ENCODE data around the gene ARL6.

Gene ARL6

DNA sequence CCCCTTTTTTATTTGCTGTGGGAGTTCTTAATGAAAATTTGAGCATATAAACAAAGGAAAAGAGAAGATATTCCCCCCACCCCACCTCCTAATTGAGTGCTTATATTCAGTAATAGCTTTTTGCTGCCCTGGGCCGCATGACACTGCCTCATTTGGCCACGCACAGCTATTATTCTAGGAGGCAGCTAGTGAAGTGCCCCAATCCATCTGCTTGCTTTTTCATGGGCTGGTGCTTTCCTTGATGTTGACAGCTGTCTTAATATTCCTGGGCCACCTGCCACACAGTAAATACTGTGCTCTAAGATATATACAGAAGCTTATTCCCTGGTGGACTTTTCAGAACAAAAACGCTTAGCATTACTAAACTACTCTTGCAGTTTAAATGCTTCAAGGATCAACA lies 53.4 kb downstream of the ARL6 start:
- no peak overlapping the region for H3K4me3 ChIP-seq (ENCODE audit: low read depth, low read length)
- in situ Hi-C loops (cut with HindIII; ENCODE audit: low sequenced_read_pairs) = no loop called here
- DNase-seq (ENCODE audit: low read depth) = no peak
- TF ChIP-seq, protein P1, sequence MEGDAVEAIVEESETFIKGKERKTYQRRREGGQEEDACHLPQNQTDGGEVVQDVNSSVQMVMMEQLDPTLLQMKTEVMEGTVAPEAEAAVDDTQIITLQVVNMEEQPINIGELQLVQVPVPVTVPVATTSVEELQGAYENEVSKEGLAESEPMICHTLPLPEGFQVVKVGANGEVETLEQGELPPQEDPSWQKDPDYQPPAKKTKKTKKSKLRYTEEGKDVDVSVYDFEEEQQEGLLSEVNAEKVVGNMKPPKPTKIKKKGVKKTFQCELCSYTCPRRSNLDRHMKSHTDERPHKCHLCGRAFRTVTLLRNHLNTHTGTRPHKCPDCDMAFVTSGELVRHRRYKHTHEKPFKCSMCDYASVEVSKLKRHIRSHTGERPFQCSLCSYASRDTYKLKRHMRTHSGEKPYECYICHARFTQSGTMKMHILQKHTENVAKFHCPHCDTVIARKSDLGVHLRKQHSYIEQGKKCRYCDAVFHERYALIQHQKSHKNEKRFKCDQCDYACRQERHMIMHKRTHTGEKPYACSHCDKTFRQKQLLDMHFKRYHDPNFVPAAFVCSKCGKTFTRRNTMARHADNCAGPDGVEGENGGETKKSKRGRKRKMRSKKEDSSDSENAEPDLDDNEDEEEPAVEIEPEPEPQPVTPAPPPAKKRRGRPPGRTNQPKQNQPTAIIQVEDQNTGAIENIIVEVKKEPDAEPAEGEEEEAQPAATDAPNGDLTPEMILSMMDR (IDR thresholded peaks at IDR 0.05; ENCODE audit: low read depth, low read length, missing control alignments) = no peak

DNA sequence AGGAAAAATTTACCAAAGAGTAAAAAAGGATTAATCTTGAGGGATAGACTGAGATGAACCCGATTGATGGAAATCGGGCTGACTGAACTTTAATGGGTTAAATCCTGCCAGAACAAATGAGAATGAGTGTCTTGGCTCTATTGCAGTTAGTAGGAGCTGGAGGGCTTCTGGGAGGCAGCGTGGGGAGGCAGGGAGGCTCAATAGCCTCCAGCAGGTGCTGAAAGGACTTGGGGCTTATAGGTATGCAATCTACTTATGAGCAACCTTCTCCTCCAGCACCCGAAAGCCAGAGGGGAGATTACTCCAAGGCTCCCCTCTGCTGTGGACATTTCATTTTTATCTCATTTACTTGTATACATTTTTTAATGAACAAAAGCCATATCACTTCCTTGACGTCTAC lies 56.2 kb downstream of the ARL6 start:
- no peak for DNase-seq (ENCODE audit: low read depth)
- peak overlapping the region; percentile 84 for H3K4me3 ChIP-seq (ENCODE audit: low read depth, low read length)
- TF ChIP-seq, protein P1 (IDR thresholded peaks at IDR 0.05; ENCODE audit: low read depth, low read length, missing control alignments) = no peak
- in situ Hi-C loops (cut with HindIII; ENCODE audit: low sequenced_read_pairs) = no loop called here

DNA sequence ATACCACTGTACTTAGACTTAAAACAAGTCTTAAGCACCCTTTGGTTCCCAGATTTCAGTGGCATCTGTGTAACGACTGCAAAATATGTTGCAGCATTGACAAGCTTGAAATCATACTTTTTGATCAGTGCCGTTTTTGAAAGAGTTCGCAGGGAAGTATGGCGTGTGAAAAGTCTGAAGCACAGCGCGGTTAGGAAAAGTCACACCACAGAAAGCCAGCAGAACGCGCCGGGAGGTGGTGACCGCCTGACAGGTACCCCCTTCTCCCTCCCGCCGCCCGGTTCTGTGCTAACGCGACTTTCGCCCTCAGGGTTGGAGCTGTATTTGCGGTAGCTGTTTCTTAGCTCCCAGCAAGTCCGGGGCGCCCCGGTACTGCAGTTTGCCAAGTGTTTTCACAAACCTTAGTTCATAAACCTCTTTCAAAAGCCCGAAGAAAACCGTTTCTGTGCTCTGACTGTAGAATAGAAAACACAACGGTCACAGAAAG lies 56.8 kb downstream of the ARL6 start:
- DNase-seq (ENCODE audit: low read depth) = peak; percentile 20
- TF ChIP-seq, protein P1 (IDR thresholded peaks at IDR 0.05; ENCODE audit: low read depth, low read length, missing control alignments) = no peak
- in situ Hi-C loops (cut with HindIII; ENCODE audit: low sequenced_read_pairs) = no loop called here
- peak overlapping the region; percentile 84 for H3K4me3 ChIP-seq (ENCODE audit: low read depth, low read length)

DNA sequence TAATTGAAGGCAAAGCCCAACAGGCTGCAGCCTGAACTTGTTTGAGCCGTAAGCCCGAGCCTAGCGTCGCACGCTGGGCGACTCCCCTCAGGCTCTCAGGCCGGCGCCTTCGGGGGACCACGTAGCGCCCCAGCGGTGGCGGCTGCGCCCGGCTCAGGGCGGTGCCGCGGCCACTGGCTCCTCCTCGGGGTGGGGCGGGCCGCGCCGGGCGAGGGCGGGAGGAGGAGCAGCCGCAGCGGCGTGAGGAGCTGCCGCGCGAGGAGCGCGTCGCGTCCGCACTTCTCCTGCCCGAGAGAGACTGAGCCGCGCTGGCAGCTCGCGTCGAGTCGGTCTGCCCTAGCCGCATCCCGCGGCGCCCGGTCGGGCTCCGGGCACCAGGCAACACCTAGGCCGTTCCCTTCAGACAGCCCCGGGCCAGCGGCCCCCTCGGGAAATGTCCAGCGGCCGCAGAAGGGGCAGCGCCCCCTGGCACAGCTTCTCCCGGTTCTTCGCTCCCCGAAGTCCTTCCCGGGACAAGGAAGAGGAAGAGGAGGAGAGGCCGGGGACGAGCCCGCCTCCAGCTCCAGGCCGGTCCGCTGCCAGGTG lies 57.3 kb downstream of the ARL6 start, which contains the start of gene CRYBG3:
TSS of gene CRYBG3 (plus strand) at position 238 of the 585 bp plus-strand sequence. CDS start at position 434, 196 bp downstream.
- peak within 1 kb of the TSS; percentile 84 for H3K4me3 ChIP-seq (ENCODE audit: low read depth, low read length)
- TF ChIP-seq, protein P1 (IDR thresholded peaks at IDR 0.05; ENCODE audit: low read depth, low read length, missing control alignments) = peak; percentile 47
- in situ Hi-C loops (cut with HindIII; ENCODE audit: low sequenced_read_pairs) = no loop called here

DNA sequence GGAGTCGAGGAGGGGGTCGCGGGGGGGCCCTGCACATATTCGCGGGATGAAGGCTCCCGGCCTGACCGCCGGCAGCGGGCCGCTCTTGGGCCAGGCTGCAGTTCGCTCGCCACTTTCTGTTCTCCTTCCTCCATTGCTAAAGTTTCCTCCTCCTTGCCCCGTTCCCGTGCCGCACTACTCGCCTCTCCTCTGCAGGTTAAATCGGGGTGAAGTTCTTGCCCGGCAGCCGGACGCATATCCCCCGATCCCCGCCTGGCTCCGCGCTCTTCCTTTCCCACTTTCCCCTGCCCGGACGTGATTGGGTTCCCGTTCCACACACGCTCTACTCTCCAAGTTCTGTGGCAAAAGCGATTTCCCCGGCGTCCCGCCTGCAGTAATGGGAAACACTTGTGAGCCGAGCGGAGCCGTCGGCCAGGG lies 57.8 kb downstream of the ARL6 start:
- TF ChIP-seq, protein P1 (IDR thresholded peaks at IDR 0.05; ENCODE audit: low read depth, low read length, missing control alignments) = no peak
- in situ Hi-C loops (cut with HindIII; ENCODE audit: low sequenced_read_pairs) = no loop called here
- H3K4me3 ChIP-seq (ENCODE audit: low read depth, low read length) = peak overlapping the region; percentile 84
- DNase-seq (ENCODE audit: low read depth) = peak; percentile 35

More for the DNA sequence above, 57.3 kb downstream of the ARL6 start, which contains the start of gene CRYBG3:
- DNase-seq (ENCODE audit: low read depth) = peak; percentile 36

DNA sequence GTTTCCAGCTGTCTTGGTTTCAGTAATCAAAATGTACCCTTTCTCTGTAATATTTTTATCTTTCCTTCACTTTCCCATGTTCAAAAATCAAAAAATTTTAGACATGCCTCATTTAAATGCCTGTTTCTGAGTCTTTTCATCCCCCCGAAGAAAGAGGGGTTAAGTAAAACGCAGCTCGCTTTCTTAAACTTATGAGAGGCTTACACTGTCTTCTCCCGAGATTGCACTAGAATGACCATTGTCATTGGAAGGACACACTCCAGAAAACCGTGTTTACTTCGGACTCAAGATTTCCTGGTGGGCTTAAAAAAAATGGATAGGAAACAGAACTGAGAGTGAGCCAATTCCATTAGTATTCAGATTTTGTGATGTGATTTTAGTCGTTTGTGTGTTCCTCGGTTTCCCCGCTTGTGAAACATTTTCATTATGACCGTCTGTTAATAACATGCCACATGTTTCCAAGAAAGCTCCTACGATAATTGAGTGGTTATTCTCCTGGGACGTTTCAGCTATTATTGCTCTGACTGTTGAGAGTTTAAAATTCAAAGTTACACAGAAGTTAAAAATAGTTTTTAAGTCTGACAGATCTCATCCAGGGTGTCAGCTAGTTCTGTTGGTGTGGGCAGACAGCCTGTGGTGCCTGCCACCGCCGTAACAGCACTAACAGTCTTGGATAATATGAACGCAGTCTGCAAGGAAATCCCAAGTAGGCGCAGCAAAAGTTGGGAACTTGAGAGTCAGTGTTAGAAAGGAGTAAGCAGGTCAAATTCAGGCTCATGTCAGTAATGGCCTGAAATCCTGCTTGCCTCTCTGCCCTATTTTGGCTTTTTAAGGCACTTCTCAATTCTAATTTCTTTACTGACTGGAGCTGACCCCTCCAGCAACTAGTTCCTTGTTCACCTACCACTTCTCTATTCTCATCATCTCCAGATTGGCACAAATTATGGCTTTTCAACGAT lies 58.8 kb downstream of the ARL6 start:
- H3K4me3 ChIP-seq (ENCODE audit: low read depth, low read length) = peak overlapping the region; percentile 84
- TF ChIP-seq, protein P1 (IDR thresholded peaks at IDR 0.05; ENCODE audit: low read depth, low read length, missing control alignments) = no peak
- no peak for DNase-seq (ENCODE audit: low read depth)
- in situ Hi-C loops (cut with HindIII; ENCODE audit: low sequenced_read_pairs) = no loop called here

Data from astrocyte of the cerebellum (primary cell).